ENCODE data around the gene CD99L2. TPM values are rescaled to one million over a fixed set of nuclear protein-coding genes. Genes with fewer than 3 reads are reported as not detected.

Gene CD99L2
- polyA plus RNA-seq, 3 donors = 13.1 to 18.4 (median 16.7) TPM

DNA sequence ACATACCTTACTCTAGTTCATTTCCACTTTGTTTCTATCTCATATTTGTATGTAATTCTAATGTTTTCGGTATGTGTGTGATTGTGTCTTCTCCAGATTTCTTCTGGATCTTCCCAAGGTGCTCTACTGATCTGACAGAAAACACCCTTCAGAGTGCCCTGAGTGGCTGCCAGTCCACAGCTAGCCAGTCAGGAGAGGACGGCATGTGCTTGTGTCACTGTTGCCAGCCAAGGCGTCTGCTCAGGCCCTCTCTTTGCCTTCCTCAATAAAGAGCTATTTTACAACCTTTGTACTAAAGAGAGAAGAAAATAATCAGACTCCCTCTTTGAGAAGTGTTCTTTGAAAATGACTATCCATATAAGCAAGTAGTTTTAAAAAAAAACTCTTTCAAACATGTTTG is 29.0 kb downstream of the CD99L2 start:
- H3K27me3 Mint-ChIP-seq (ENCODE audit: low read depth in 3 of 3) = peaks cover 0 to 2% (median 0%) of the 10 kb centered on the region in 3 donors

DNA sequence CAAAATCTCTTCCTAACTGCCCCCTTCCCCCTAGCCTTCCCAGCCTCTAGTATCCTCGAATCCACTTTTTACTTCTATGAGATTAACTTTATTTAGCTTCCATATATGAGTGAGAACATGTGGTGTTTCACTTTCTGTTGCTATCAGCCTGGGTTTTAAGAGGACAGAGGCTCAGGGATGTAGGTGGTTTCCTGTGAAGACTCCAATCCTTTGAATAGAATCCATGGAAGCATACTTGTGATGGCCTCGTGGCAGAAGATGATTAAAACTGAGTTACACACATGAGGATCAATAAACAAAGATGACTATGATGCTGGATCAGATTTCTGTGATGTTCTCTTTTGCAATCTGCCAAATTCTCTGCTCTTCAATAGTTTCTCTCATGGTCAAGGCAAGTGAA is 29.8 kb downstream of the CD99L2 start:
- H3K27me3 ChIP-seq (ENCODE audit: control insufficient read depth in 2 of 2, insufficient read depth in 2 of 2, low read length in 2 of 2) = no peaks in the 10 kb centered on the region
- H4K20me1 ChIP-seq (ENCODE audit: insufficient read depth, low read length) = no peaks in the 10 kb centered on the region
- no peaks in the 10 kb centered on the region for H3K36me3 ChIP-seq (replicated peaks in 1 of 2; ENCODE audit: control insufficient read depth in 1 of 2, insufficient read depth in 2 of 2, low read length in 2 of 2)
- WGBS (ENCODE audit: insufficient coverage) = 83% methylated on average over 1 of the region's 2 CpGs
- peaks cover 0 to 2% (median 0%) of the 10 kb centered on the region in 3 donors for H3K27me3 Mint-ChIP-seq (ENCODE audit: low read depth in 3 of 3)
- no peak overlapping the region for H3K4me3 Mint-ChIP-seq
- TF ChIP-seq, protein P1, sequence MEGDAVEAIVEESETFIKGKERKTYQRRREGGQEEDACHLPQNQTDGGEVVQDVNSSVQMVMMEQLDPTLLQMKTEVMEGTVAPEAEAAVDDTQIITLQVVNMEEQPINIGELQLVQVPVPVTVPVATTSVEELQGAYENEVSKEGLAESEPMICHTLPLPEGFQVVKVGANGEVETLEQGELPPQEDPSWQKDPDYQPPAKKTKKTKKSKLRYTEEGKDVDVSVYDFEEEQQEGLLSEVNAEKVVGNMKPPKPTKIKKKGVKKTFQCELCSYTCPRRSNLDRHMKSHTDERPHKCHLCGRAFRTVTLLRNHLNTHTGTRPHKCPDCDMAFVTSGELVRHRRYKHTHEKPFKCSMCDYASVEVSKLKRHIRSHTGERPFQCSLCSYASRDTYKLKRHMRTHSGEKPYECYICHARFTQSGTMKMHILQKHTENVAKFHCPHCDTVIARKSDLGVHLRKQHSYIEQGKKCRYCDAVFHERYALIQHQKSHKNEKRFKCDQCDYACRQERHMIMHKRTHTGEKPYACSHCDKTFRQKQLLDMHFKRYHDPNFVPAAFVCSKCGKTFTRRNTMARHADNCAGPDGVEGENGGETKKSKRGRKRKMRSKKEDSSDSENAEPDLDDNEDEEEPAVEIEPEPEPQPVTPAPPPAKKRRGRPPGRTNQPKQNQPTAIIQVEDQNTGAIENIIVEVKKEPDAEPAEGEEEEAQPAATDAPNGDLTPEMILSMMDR (IDR thresholded peaks at IDR 0.05) = no peak
- H3K4me1 Mint-ChIP-seq = peaks cover 25% of the 10 kb centered on the region
- no peak overlapping the region for H3K4me2 ChIP-seq (replicated peaks; ENCODE audit: extremely low read depth, low read length, poor library complexity, severe bottlenecking)
- peaks cover 4 to 11% of the 10 kb centered on the region in 2 donors for H3K36me3 Mint-ChIP-seq
- H3K4me3 ChIP-seq (replicated peaks in 1 of 3; ENCODE audit: low read depth in 2 of 3, low read length in 3 of 3) = no peak overlapping the region
- H2AFZ ChIP-seq (ENCODE audit: insufficient read depth, low read depth, low read length, poor library complexity, severe bottlenecking) = no peak overlapping the region
- H3K27ac ChIP-seq (ENCODE audit: low read depth in 1 of 2, low read length in 2 of 2) = no peak overlapping the region
- intact Hi-C loops (cut with micrococcal nuclease) = no loop called here
- H3K79me2 ChIP-seq (ENCODE audit: insufficient read depth, low read length) = no peaks in the 10 kb centered on the region
- no peaks in the 10 kb centered on the region for H3K9me3 ChIP-seq (replicated peaks in 1 of 2; ENCODE audit: control insufficient read depth in 1 of 2, insufficient read depth in 1 of 2, low read length in 2 of 2)
- H3K9ac ChIP-seq (ENCODE audit: insufficient read depth, low read length, poor library complexity, severe bottlenecking) = no peak overlapping the region
- H3K4me1 ChIP-seq (ENCODE audit: control insufficient read depth in 1 of 2, insufficient read depth in 2 of 2, low read length in 2 of 2) = no peaks in the 10 kb centered on the region
- H3K9me3 Mint-ChIP-seq = peaks cover 0 to 2% (median 0%) of the 10 kb centered on the region in 7 donors
- DNase-seq = no peak
- peak overlapping the region in 1 of 7 donors; percentile 72 for H3K27ac Mint-ChIP-seq

More for the DNA sequence above, 29.0 kb downstream of the CD99L2 start:
- no peak overlapping the region for H3K4me2 ChIP-seq (replicated peaks; ENCODE audit: extremely low read depth, low read length, poor library complexity, severe bottlenecking)
- DNase-seq = no peak
- Mint-ChIP-seq H3K27ac (peak overlapping the region in 1 of 7 donors; percentile 1), H3K4me3 (no peak overlapping the region), H3K9me3 (peaks cover 0 to 2% (median 0%) of the 10 kb centered on the region in 7 donors), H3K36me3 (peaks cover 4 to 8% of the 10 kb centered on the region in 2 donors), H3K4me1 (peaks cover 31% of the 10 kb centered on the region)
- TF ChIP-seq, protein P1 (IDR thresholded peaks at IDR 0.05) = no peak
- no peaks in the 10 kb centered on the region for H3K27me3 ChIP-seq (ENCODE audit: control insufficient read depth in 2 of 2, insufficient read depth in 2 of 2, low read length in 2 of 2)
- H3K9me3 ChIP-seq (replicated peaks in 1 of 2; ENCODE audit: control insufficient read depth in 1 of 2, insufficient read depth in 1 of 2, low read length in 2 of 2) = no peaks in the 10 kb centered on the region
- no peak overlapping the region for H3K9ac ChIP-seq (ENCODE audit: insufficient read depth, low read length, poor library complexity, severe bottlenecking)
- H3K27ac ChIP-seq (ENCODE audit: low read depth in 1 of 2, low read length in 2 of 2) = no peak overlapping the region
- intact Hi-C loops (cut with micrococcal nuclease) = no loop called here
- no peaks in the 10 kb centered on the region for H4K20me1 ChIP-seq (ENCODE audit: insufficient read depth, low read length)
- H3K4me1 ChIP-seq (ENCODE audit: control insufficient read depth in 1 of 2, insufficient read depth in 2 of 2, low read length in 2 of 2) = no peaks in the 10 kb centered on the region
- WGBS (ENCODE audit: insufficient coverage) = no CpG with 5 or more reads among the region's 3 CpGs
- no peaks in the 10 kb centered on the region for H3K79me2 ChIP-seq (ENCODE audit: insufficient read depth, low read length)
- no peak overlapping the region for H2AFZ ChIP-seq (ENCODE audit: insufficient read depth, low read depth, low read length, poor library complexity, severe bottlenecking)
- no peaks in the 10 kb centered on the region for H3K36me3 ChIP-seq (replicated peaks in 1 of 2; ENCODE audit: control insufficient read depth in 1 of 2, insufficient read depth in 2 of 2, low read length in 2 of 2)
- no peak overlapping the region for H3K4me3 ChIP-seq (replicated peaks in 1 of 3; ENCODE audit: low read depth in 2 of 3, low read length in 3 of 3)
